Gastroesophageal sphincter (tissue), 4 donors: ENCODE measurements around the gene LRRC49. TPM values are rescaled to one million over a fixed set of nuclear protein-coding genes. Genes with fewer than 3 reads are reported as not detected.

Experiments used
- ATAC-seq: fragments of 150-250 bp; one replicate; pipeline ENCODE4 v1.9.1; 2016; ENCODE audit warnings: mild to moderate bottlenecking, moderate library complexity
- H3K27ac ChIP-seq, 4 donors: fragments of 200-600 bp; sonication (generic) in 3 of 4; 1 replicate in 3 of 4; 2 replicates in 1 of 4; pipeline ENCODE4 v1.5.1; 2016 to 2019
- H3K27me3 ChIP-seq: fragments of 200-600 bp; sonication (generic); one replicate; pipeline ENCODE4 v1.5.1; 2019
- H3K36me3 ChIP-seq, 2 donors: fragments of 200-600 bp; sonication (generic); one replicate each; pipeline ENCODE4 v1.5.1; 2019; ENCODE audit warnings: control low read depth in 1 of 2
- H3K4me1 ChIP-seq, 3 donors: fragments of 200-600 bp; sonication (generic); 1 replicate in 2 of 3; 2 replicates in 1 of 3; pipeline ENCODE4 v1.5.1; 2016 to 2019; ENCODE audit warnings: control low read depth in 2 of 3
- H3K4me3 ChIP-seq, 2 donors: fragments of 200-600 bp; sonication (generic); one replicate each; pipeline ENCODE4 v1.5.1; 2019; ENCODE audit warnings: mild to moderate bottlenecking in 1 of 2, moderate library complexity in 1 of 2
- H3K9me3 ChIP-seq, 3 donors: fragments of 200-600 bp; sonication (generic); one replicate each; pipeline ENCODE4 v1.5.1; 2017 to 2019; ENCODE audit warnings: control low read depth in 2 of 3
- CTCF ChIP-seq, 4 experiments: fragments of 200-600 bp in 2 of 4; fragments of 450-650 bp in 2 of 4; sonication (generic) in 1 of 4; IDR thresholded peaks; one replicate each; pipeline ENCODE4 v1.5.1; 2017 to 2019; ENCODE audit warnings: antibody characterized with exemption in 4 of 4, mild to moderate bottlenecking in 2 of 4, moderate library complexity in 2 of 4
- EP300 ChIP-seq: sonication (generic); formaldehyde crosslinking; IDR thresholded peaks from one replicate; pipeline ENCODE4 v1.6.1; 2017; ENCODE audit warnings: antibody characterized with exemption, mild to moderate bottlenecking
- POLR2A ChIP-seq, 2 donors: fragments of 450-650 bp; IDR thresholded peaks; one replicate each; pipeline ENCODE4 v1.6.1; 2017; ENCODE audit warnings: antibody characterized with exemption in 2 of 2, mild to moderate bottlenecking in 2 of 2, moderate library complexity in 1 of 2
- POLR2AphosphoS5 ChIP-seq: sonication (generic); formaldehyde crosslinking; IDR thresholded peaks from one replicate; pipeline ENCODE4 v1.6.1; 2017; ENCODE audit warnings: antibody characterized with exemption
- WGBS, 2 donors: methylation state at CpG; one replicate each; pipeline ENCODE4 v1.1.5; 2018; ENCODE audit warnings: low coverage in 1 of 2; 5-methylcytosine and 5-hydroxymethylcytosine counted together
- total RNA-seq, 4 donors: library from RNA; depleted of rRNA; stranded (reverse); fragments of >200 nt; gene quantifications; one replicate each; pipeline ENCODE4 v1.1.0, GENCODE V29; 2016

Gene LRRC49
- total RNA-seq, 4 donors from 2014 or later = 5.8 to 14.5 (median 9.2) TPM

- H3K9me3 ChIP-seq = no peaks in the 10 kb centered on the region
- no peak overlapping the region for H3K27ac ChIP-seq
- no peaks in the 10 kb centered on the region for H3K27me3 ChIP-seq
- WGBS, 2 donors = 80 to 100% methylated on average over 1 of the region's 1 CpG
- H3K36me3 ChIP-seq = no peaks in the 10 kb centered on the region
- no peak for ATAC-seq
- H3K4me3 ChIP-seq = no peak overlapping the region
- TF ChIP-seq POLR2A (IDR thresholded peaks at IDR 0.05) = no peak
- no peak for TF ChIP-seq POLR2AphosphoS5
- no peak for TF ChIP-seq EP300
- TF ChIP-seq CTCF (IDR thresholded peaks at IDR 0.05) = no peak
- no peaks in the 10 kb centered on the region for H3K4me1 ChIP-seq
These were observed 196.1 kb downstream of the LRRC49 start for GRCh38 chr15:71088683-71089082.

GRCh38 chr15:71089801-71090200 is 197.2 kb downstream of the LRRC49 start:
- whole genome bisulfite sequencing, 2 donors = 17% methylated on average over 1 of the region's 1 CpG; no CpG with 5 or more reads in 1 of the 2 donors
- Histone ChIP-seq H3K27ac (no peak overlapping the region), H3K9me3 (no peaks in the 10 kb centered on the region), H3K27me3 (no peaks in the 10 kb centered on the region), H3K36me3 (no peaks in the 10 kb centered on the region), H3K4me1 (no peaks in the 10 kb centered on the region), H3K4me3 (no peak overlapping the region)
- no peak for ATAC-seq
- no peak for TF ChIP-seq POLR2AphosphoS5
- TF ChIP-seq CTCF (IDR thresholded peaks at IDR 0.05) = no peak

- Histone ChIP-seq H3K4me1 (no peaks in the 10 kb centered on the region), H3K27me3 (no peaks in the 10 kb centered on the region), H3K27ac (no peak overlapping the region), H3K9me3 (no peaks in the 10 kb centered on the region), H3K36me3 (no peaks in the 10 kb centered on the region), H3K4me3 (no peak overlapping the region)
- no peak for TF ChIP-seq EP300
- TF ChIP-seq POLR2AphosphoS5 = no peak
- TF ChIP-seq CTCF (IDR thresholded peaks at IDR 0.05) = no peak
- no peak for TF ChIP-seq POLR2A (IDR thresholded peaks at IDR 0.05)
- WGBS, 2 donors = 83 to 89% methylated on average over 1 of the region's 1 CpG
- ATAC-seq = no peak
These were observed 199.0 kb downstream of the LRRC49 start for GRCh38 chr15:71091601-71092000.

DNA sequence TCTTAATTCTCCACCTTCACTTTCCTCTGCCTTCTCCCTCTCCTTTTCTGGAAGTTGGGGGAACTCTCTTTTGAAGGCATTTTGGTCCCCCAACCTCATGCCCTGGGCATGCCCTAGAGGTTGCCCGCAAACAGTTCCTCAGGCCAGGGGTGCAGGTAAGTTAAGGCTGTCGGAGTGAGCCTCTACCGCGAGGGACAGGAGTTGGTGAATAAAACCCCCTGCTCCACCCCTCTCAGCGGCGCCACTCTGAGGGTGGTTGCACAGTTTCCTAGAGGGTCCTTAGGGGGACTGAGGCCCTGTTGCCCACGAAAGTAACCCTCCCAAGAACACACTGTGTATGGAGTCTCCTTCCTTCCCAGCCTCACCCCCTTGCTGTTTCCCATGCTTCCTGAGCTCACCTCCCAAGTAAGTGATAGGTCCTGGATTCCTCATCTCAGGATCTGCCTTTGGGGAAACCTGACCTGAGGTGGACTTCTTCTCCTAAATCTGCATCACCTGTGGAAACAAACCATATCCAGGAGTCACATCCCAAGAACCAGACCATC is 199.5 kb downstream of the LRRC49 start:
- Histone ChIP-seq H3K9me3 (no peaks in the 10 kb centered on the region), H3K36me3 (no peaks in the 10 kb centered on the region), H3K4me1 (no peaks in the 10 kb centered on the region), H3K27ac (no peak overlapping the region), H3K27me3 (no peaks in the 10 kb centered on the region), H3K4me3 (no peak overlapping the region)
- WGBS, 2 donors = 74% methylated on average over 3 of the region's 7 CpGs; no CpG with 5 or more reads in 1 of the 2 donors
- ATAC-seq = no peak
- no peak for TF ChIP-seq CTCF (IDR thresholded peaks at IDR 0.05)
- TF ChIP-seq POLR2A (IDR thresholded peaks at IDR 0.05) = no peak
- TF ChIP-seq EP300 = no peak
- no peak for TF ChIP-seq POLR2AphosphoS5

GRCh38 chr15:71093054-71094024 is 200.7 kb downstream of the LRRC49 start:
- WGBS, 2 donors = 50 to 68% methylated on average over 5 to 9 of the region's 11 CpGs
- Histone ChIP-seq H3K36me3 (no peaks in the 10 kb centered on the region), H3K27ac (no peak overlapping the region), H3K27me3 (no peaks in the 10 kb centered on the region), H3K4me1 (no peaks in the 10 kb centered on the region), H3K4me3 (no peak overlapping the region), H3K9me3 (no peaks in the 10 kb centered on the region)
- no peak for ATAC-seq
- TF ChIP-seq EP300 (no peak), CTCF (IDR thresholded peaks at IDR 0.05) (no peak), POLR2AphosphoS5 (no peak), POLR2A (IDR thresholded peaks at IDR 0.05) (no peak)
